Activated CD4-positive, alpha-beta T cell treated with anti-CD3 and anti-CD28 coated beads for 24 hours (primary cell): ENCODE results near the gene IQCF2.
"Not testable (repeated sequence)": the region's sequence is repeated elsewhere in the genome, so short reads cannot be mapped to it uniquely, and the experiment has no call there.

Source experiments
- DNase-seq, 2 donors: peaks; one replicate each; pipeline ENCODE4 v3.0.0-alpha.2; 2020; ENCODE audit warnings: low read depth in 2 of 2

Gene IQCF2

DNA sequence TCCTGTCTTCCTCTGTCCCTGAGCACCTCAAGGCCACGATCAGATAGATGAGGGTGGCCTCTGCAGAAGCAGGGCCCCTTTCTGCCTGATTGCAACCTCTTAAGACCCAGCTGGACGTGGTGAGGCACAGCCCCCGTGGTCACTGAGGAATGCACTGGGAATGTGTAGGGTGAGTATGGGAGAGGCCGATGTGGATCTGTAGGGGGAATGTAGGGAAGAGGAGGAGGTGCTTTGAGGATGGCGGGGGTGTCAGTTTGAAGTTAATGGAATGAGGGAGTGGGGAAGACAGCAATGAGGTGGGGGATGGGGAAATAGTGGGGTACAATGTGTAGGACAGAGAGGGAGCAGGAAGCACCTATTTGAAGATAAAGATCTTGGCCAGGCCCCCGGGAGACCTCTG, 14.8 kb downstream of the IQCF2 start:
- no peak for DNase-seq

DNA sequence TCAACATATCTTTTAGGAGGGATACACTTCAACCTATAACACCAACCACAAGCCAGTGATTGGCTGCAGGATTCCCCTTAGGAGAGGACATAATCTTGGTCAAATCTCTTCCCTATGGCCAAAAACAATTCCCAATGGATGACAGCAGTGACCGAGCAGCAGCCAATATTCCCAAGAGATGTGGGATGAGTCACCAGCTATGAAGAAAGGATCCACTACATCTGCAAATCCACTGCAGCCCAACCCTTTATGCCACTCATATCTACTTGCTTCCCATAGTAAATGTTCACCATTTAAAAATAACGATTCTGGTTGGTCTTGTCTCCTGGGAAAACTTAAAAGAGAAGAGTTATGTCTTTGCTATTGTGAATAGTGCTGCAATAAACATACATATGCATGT, 18.5 kb downstream of the IQCF2 start:
- no peak for DNase-seq

DNA sequence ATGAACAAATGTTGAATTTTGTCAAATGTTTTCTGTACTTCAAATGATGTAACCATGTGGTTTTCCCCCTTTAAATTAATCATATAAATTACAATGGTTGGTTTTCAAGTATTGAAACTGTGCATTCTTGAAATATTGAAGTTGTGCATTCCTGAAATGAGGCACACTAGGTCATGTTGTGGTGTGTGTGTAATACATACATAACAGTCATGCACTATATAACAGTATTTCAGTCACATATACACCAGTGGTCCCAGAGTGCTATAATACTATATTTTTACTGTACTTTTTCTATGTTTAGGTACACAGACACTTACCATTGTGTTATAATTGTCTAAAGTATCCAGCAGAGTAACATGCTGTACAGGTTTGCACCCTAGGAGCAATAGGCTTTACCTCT, 25.0 kb downstream of the IQCF2 start:
- DNase-seq = no peak

DNA sequence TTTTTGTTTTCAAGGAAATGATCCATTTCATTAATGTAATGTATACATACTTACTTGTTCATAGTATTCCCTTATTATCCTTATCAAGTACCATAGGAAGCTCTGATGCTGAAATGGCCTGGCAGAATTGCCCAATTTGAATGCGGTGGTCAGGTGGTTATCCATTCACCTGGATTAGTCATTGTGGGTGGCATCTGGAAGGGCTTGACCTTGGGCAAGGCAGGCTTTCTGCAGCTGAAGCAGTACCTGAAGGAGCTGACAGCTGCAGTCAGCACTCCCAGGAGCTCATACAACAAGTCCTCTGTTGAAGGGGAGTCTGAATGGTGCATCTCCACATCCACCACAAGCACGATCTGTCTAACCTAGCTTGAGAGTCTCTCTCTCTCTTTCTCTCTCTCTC, 26.2 kb downstream of the IQCF2 start:
- no peak for DNase-seq

DNA sequence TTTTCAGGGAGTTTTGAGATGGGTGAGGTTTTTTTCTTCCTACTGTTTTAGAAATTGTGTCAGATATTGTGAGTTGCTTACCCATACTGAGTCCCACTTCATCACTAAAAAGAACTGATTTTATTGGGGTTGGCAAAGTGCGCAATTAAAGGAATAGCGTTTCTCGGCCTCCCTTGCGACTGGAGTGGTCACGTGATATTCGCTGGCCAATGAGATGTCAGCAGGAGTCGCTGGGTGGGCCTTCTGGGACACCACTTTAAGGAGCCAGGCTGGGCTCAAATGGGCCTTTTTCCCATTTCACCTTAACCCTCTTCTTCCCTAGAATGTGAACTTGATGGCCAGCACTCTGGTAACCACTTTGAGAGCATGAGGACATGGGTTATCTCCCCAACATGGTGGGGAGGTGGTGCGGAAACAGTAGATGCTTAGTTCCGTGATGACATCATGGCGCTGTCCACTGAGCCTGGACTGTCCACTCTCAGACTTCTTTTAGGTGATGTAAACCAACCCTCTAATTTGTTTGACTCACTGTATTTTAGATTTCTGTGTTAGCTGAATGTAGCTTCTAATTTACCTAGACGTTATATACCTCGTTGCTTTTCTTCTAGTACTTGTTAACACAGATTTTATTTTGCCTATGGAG, 27.2 kb downstream of the IQCF2 start:
- DNase-seq = no peak

DNA sequence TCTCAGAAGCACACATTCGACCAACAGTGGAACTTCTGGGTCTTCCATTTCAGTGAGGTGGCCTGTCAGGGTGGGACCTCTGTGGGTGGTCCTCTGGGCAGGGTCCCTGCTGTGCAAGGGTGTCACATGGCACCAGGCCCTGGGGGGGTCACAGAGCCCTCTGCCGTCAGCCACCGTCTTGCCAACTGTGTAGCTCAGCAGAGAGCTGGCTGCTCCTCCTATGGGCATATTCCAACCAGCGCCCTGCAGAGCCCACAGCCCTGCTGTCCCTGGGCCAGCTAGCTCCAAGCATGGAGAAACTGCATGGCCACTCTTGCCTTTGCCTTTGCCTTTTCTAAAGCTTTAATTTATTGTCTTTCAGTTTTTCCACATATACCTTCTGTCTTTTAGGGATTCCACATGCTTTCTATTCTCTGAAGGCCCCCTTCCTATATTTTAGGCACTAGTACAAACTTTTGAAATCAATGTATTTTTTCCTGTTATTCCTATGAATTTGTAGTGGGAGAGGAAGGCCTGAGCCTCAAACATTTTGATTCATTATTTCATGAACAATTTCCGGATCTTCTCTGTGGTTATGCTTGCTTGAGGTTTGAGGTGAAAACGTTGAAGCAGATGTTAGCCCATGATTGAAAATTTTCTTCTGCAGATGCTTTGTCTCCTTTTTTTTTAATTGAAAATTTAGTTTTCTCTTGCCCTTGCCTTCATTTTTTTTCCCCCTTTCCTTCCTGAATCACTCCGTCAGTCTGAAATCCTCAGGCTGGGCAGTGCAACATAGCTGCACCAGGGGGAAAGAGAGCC, 30.0 kb downstream of the IQCF2 start:
- no peak for DNase-seq

DNA sequence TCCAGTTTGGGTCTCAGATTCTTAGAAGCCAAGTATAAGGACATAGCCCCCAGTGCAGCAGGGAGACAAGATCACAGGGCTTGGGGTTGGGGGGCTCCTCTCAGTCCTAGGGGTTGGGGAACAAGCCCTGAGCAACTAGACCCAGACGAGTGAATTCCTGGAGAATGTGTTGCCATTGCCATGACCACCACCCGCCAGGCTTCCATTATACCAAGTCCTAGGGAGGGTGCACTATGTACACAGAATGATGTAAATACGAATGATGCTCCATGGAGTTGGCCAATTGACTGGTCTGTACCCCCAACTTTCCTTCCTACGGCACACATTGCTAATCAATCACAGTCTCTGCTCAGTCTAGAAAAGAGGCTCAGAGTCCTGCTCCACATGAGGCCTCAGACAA, 33.0 kb downstream of the IQCF2 start:
- no peak for DNase-seq

DNA sequence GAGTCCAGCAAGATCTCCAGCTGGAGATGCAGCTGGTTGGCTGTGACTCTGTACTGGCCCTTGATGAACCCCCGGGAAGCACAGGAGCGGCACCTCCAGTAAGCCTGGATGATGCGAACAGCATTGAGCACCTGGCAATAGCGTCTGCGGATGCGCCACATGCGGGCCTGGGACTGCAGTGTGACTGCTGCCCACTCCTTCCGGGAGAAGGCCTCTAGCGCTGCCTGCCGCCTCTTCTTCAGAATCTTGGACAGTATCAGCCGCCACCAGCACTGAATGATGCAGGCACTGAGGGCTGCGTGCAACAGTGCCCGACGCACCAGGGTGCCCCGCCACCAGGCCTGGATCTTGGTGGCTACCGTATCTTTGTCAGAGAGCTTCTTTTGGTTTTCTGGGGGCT, 33.5 kb downstream of the IQCF2 start:
- DNase-seq = no peak

DNA sequence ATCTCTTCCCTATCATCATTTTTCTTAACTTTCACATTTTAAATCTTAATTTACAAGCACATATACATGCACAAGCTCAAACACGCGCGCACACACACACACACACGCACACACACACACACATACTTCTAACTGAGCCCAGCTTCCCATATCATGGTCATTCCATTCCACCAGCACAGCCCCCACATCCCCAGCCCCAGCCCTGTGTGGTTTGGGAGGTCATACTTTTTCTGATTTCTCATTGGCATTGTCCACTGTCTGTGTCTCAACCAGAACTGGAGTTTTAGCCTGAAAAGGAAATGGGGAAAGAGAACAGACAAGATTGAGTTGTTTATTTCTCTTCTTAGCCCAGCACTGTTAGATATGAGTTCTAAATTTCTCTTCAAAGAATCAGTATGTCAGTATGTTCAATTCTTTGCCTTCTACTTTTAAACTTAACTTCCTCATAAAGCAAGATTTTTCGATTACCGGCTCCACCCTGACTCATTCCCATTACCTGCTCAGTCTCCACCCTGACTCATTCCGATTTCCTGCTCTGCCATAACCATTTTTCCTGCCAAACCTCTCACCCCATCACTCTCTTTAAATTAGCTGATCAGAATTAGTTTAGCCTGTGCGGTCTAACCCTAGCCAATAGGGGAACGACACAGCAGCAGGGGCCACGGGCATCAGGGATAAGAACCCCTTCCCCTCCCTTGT, 35.3 kb downstream of the IQCF2 start:
- no peak for DNase-seq

DNA sequence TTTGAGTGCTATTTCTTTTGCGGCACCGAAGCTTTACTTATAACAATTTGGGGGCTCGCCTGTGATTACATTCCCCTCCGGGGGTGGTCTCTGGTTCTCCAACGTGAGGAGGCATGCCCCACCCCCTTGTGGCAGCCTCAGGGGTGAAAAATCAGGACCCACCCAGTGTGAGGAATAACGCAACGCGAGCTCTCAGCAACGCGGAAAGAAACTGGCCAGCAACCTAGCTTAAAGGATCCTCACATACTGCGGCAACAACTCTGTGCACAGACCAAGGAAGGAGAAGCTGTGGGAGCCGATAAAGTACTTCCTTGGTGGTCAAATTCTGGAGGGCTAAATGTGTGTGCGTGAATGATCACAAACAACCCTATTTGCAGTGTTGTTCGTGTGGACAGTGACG, 36.0 kb downstream of the IQCF2 start:
- DNase-seq = no peak

DNA sequence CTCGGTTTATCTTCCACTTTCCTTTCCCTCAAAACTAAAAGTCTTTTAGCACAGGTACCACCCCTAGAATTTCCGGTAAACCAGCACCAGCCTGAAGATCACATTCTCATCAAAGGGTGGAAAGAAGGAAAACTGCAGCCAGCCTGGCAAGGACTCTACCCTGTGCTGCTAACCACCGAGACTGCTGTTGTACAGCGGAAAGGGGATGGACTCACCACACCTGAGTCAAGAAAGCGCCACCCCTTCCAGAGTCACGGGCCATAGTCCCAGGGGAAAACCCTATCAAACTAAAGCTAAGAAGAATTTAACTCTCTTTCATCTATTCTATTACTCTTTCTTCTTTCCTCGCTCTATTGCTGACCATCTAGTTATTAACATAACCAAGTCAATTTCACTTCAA, 38.6 kb downstream of the IQCF2 start:
- DNase-seq = not testable (repeated sequence)

DNA sequence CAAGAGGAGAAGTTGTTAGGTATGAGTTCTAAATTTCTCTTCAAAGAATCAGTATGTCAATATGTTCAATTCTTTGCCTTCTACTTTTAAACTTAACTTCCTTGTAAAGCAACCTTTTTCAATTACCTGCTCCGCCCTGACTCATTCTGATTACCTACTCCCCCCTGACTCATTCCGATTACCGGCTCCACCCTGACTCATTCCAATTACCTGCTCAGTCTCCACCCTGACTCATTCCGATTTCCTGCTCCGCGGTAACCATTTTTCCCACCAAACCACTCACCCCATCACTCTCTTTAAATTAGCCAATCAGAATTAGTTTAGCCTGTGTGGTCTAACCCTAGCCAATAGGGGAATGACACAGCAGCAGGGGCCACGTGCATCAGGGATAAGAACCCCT, 40.9 kb downstream of the IQCF2 start:
- DNase-seq = peak; percentile 1 to 7

DNA sequence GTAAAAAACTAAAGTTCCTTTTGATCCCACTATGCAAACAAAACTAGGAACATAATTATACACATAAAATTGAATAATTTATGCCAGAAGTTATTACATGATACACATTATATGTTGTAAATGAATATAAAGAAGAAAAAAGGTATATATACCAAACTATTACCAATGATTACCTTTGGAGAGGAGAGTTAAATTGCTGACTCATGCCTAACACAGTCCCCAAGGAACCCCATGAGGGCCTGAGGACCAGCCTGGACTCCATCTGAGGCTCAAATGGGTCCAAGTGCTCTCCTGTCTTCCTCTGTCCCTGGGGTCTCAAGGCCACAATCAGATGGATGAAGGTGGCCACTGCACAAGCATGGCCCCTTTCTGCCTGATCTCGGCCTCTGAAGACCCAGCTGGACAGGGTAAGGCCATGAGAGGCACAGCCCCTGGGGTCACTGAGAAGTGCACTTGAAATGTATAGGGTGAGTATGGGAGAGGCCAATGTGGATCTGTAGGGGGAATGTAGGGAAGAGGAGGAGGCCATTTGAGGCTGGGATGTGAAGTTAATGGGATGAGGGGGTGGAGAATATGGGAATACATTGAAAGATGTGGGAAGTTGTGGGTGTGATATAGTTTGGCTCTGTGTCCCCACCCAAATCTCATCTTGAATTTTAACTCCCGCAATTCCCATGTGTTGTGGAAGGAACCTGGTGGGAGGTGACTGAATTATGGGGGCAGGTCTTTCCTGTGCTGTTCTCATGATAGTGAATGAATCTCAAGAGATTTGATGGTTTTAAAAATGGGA, 42.8 kb downstream of the IQCF2 start:
- no peak for DNase-seq

DNA sequence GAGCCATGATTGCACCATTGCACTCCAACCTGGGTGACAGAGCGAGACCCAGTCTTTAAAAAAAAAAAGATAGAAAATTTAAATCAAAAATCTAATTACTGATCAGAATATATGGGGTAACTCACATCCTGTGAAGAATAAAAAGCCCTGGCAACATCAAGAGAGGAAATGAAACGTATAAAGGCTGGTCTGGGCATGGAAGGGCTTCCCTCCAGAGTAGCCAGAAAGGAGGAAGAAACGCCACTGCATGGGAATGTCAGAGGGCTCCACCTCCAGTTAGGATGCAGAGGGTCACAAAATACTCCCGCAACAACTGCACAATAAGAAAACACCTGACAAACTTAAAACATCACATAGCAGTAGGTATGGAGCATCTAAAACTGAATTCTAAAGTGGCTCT, 46.6 kb downstream of the IQCF2 start:
- no peak for DNase-seq
